Parathyroid adenoma (tissue), 2 donors: ENCODE results near the gene USP33.
"Not testable (repeated sequence)": the region's sequence is repeated elsewhere in the genome, so short reads cannot be mapped to it uniquely, and the experiment has no call there.

ENCODE experiments used
- H2AFZ ChIP-seq: fragments of 300-600 bp; sonication (generic); one replicate; pipeline ENCODE4 v1.7.0; 2017; ENCODE audit warnings: antibody characterized with exemption, mild to moderate bottlenecking
- H3K27ac ChIP-seq: fragments of 300-600 bp; sonication (generic); one replicate; pipeline ENCODE4 v1.7.0; 2017
- H3K27me3 ChIP-seq: fragments of 300-600 bp; sonication (generic); one replicate; pipeline ENCODE4 v1.7.0; 2017; ENCODE audit warnings: low read length; ENCODE audit not compliant: control insufficient read depth, insufficient read depth
- H3K36me3 ChIP-seq: fragments of 300-600 bp; sonication (generic); one replicate; pipeline ENCODE4 v1.7.0; 2017; ENCODE audit warnings: low read length; ENCODE audit not compliant: control insufficient read depth, insufficient read depth
- H3K4me1 ChIP-seq: fragments of 300-600 bp; sonication (generic); one replicate; pipeline ENCODE4 v1.7.0; 2017; ENCODE audit warnings: control low read depth
- H3K4me2 ChIP-seq: fragments of 300-600 bp; sonication (generic); one replicate; pipeline ENCODE4 v1.7.0; 2017; ENCODE audit warnings: low read length
- H3K4me3 ChIP-seq: fragments of 300-600 bp; sonication (generic); one replicate; pipeline ENCODE4 v1.7.0; 2017; ENCODE audit warnings: low read depth, low read length
- H3K79me2 ChIP-seq: fragments of 300-600 bp; sonication (generic); one replicate; pipeline ENCODE4 v1.7.0; 2017; ENCODE audit warnings: control low read depth
- H3K9ac ChIP-seq: fragments of 300-600 bp; sonication (generic); one replicate; pipeline ENCODE4 v1.7.0; 2017; ENCODE audit warnings: mild to moderate bottlenecking
- H3K9me3 ChIP-seq: fragments of 300-600 bp; sonication (generic); one replicate; pipeline ENCODE4 v1.7.0; 2017; ENCODE audit warnings: low read length; ENCODE audit not compliant: control insufficient read depth
- CTCF ChIP-seq: fragments of 300-600 bp; sonication (generic); IDR thresholded peaks from one replicate; pipeline ENCODE4 v1.7.0; 2017; ENCODE audit warnings: antibody characterized with exemption, mild to moderate bottlenecking
- donor health status: primary hyperparathyroidism.

Gene USP33

GRCh38 chr1:77757603-77758002, 2.0 kb downstream of the USP33 start:
- Histone ChIP-seq H3K79me2 (peaks cover 10% of the 10 kb centered on the region), H3K4me3 (no peak overlapping the region), H3K27ac (no peak overlapping the region), H3K4me2 (no peak overlapping the region), H3K9me3 (no peaks in the 10 kb centered on the region), H3K9ac (no peak overlapping the region), H3K27me3 (no peaks in the 10 kb centered on the region), H2AFZ (no peak overlapping the region), H3K36me3 (no peaks in the 10 kb centered on the region), H3K4me1 (peaks cover 2% of the 10 kb centered on the region)
- TF ChIP-seq CTCF = no peak

DNA sequence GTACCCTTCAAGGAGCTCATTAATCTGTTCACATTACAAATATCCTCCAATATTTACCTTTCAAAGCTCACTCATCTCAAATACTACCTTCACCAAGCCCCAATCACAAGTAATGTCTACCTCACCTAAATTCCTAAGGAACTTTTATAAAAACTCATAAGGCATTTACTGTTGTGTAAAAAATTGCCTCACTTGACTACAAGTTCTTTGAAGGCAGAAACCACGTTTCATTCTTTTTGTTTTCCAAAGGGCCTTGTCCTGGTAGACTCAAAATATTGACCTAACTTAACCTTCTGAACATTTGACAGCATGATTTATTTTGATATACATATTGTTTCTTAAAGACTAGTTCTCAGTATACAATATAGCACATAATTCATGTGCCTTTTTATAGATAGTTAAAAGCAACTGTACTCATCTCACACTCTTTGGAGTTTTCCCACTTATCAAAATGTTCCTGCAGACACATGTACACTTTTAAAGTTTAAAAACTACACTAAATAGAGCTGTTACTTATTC, 2.5 kb downstream of the USP33 start:
- no peak for TF ChIP-seq CTCF
- H3K79me2 ChIP-seq = peaks cover 13% of the 10 kb centered on the region
- no peaks in the 10 kb centered on the region for H3K9me3 ChIP-seq
- peaks cover 2% of the 10 kb centered on the region for H3K4me1 ChIP-seq
- H3K36me3 ChIP-seq = no peaks in the 10 kb centered on the region
- H3K27ac ChIP-seq = no peak overlapping the region
- no peaks in the 10 kb centered on the region for H3K27me3 ChIP-seq
- no peak overlapping the region for H3K9ac ChIP-seq
- no peak overlapping the region for H3K4me3 ChIP-seq
- no peak overlapping the region for H3K4me2 ChIP-seq
- H2AFZ ChIP-seq = no peak overlapping the region

DNA sequence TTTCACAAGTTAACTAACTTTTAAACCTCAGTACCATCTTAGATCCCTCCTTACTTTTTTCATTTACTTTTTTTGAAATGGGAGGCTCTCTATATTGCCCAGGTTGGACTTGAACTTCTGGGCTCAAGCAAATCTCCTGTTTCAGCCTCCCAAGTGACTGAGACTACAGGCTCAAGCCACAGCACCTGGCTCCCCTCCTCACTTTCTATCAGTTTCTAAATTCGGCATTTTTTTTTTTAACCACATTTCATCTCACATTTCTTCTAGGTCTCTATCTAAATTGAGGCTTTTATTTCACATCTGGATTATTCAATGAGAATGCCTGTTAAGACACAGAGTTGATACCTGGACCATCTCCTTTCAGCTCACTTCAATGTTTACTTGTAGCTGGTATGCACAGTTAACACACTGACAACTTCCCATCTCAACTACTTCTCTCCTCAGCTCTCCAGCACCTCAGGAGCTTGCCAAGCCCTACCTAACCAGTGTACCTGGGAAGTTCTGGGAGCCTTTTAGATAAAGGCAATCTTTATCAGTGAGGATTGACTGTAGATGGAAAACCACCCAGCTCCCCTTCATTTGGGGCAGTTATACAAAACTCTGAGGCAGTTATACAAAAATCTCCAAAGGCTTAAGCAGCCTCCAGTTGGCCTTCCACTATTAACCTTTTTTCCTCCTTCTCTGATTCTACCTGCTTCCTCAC, 3.4 kb downstream of the USP33 start:
- H3K4me3 ChIP-seq = no peak overlapping the region
- H3K4me2 ChIP-seq = no peak overlapping the region
- H3K27ac ChIP-seq = no peak overlapping the region
- H3K27me3 ChIP-seq = no peaks in the 10 kb centered on the region
- no peak for TF ChIP-seq CTCF
- H3K36me3 ChIP-seq = no peaks in the 10 kb centered on the region
- H3K9me3 ChIP-seq = no peaks in the 10 kb centered on the region
- peaks cover 2% of the 10 kb centered on the region for H3K4me1 ChIP-seq
- no peak overlapping the region for H3K9ac ChIP-seq
- peaks cover 17% of the 10 kb centered on the region for H3K79me2 ChIP-seq
- H2AFZ ChIP-seq = no peak overlapping the region

GRCh38 chr1:77749489-77749888, 10.2 kb downstream of the USP33 start:
- not testable (repeated sequence) for H3K36me3 ChIP-seq, H3K27ac ChIP-seq, H3K9ac ChIP-seq, H3K9me3 ChIP-seq, H3K4me2 ChIP-seq, H3K4me3 ChIP-seq, H3K4me1 ChIP-seq, H2AFZ ChIP-seq, H3K27me3 ChIP-seq
- peaks cover 25% of the 10 kb centered on the region for H3K79me2 ChIP-seq

- no peak overlapping the region for H2AFZ ChIP-seq
- no peak overlapping the region for H3K27ac ChIP-seq
- no peak overlapping the region for H3K4me2 ChIP-seq
- H3K4me1 ChIP-seq = peaks cover 3% of the 10 kb centered on the region
- no peaks in the 10 kb centered on the region for H3K27me3 ChIP-seq
- H3K9ac ChIP-seq = no peak overlapping the region
- no peaks in the 10 kb centered on the region for H3K36me3 ChIP-seq
- H3K9me3 ChIP-seq = no peaks in the 10 kb centered on the region
- peaks cover 10% of the 10 kb centered on the region for H3K79me2 ChIP-seq
- no peak for TF ChIP-seq CTCF
- H3K4me3 ChIP-seq = no peak overlapping the region
Measured at GRCh38 chr1:77744576-77744975, 15.1 kb downstream of the USP33 start.
